HepG2 (cell line): ENCODE results near the gene EIF3J. TPM values are rescaled to one million over a fixed set of nuclear protein-coding genes. Genes with fewer than 3 reads are reported as not detected.

Experiments
- MTF2 ChIP-seq: sonication (generic); formaldehyde crosslinking; IDR thresholded peaks from 2 replicates; pipeline ENCODE4 v1.5.0; 2020; ENCODE audit warnings: missing genetic modification reagents, borderline replicate concordance
- NONO ChIP-seq, 2 experiments: fragments of 450-650 bp in 1 of 2; sonication (generic) in 1 of 2; formaldehyde crosslinking in 1 of 2; IDR thresholded peaks in 1 of 2; conservative IDR thresholded peaks in 1 of 2; 2 replicates each; pipeline versions ENCODE4 v1.6.1 to v1.8.0; 2017 to 2022; ENCODE audit warnings: mild to moderate bottlenecking in 1 of 2, missing genetic modification reagents in 1 of 2, moderate library complexity in 1 of 2
- RNF219 ChIP-seq: sonication (generic); formaldehyde crosslinking; IDR thresholded peaks from 2 replicates; pipeline ENCODE4 v1.5.0; 2020; ENCODE audit warnings: mild to moderate bottlenecking, missing genetic modification reagents
- TFAP4 ChIP-seq: sonication (generic); IDR thresholded peaks from 2 replicates; pipeline ENCODE4 v1.6.1; 2016; ENCODE audit warnings: low read depth, borderline replicate concordance
- TFDP2 ChIP-seq: sonication (generic); formaldehyde crosslinking; IDR thresholded peaks from 2 replicates; pipeline ENCODE4 v1.4.0; 2020; ENCODE audit warnings: missing genetic modification reagents
- ZNF30 ChIP-seq: sonication (generic); formaldehyde crosslinking; IDR thresholded peaks from 2 replicates; pipeline ENCODE4 v1.5.0; 2020; ENCODE audit warnings: mild to moderate bottlenecking, missing genetic modification reagents
- ZNF512B ChIP-seq: sonication (generic); formaldehyde crosslinking; IDR thresholded peaks from 2 replicates; pipeline ENCODE4 v1.5.1; 2020; ENCODE audit warnings: missing genetic modification reagents, mild to moderate bottlenecking, borderline replicate concordance
- ZNF563 ChIP-seq: sonication (generic); formaldehyde crosslinking; IDR thresholded peaks from 2 replicates; pipeline ENCODE4 v1.8.0; 2022; ENCODE audit warnings: mild to moderate bottlenecking, moderate library complexity, missing genetic modification reagents
- ZNF747 ChIP-seq: sonication (generic); formaldehyde crosslinking; IDR thresholded peaks from 2 replicates; pipeline ENCODE4 v1.8.1; 2023; ENCODE audit warnings: missing genetic modification reagents, mild to moderate bottlenecking, borderline replicate concordance
- ZSCAN31 ChIP-seq: sonication (generic); formaldehyde crosslinking; IDR thresholded peaks from 2 replicates; pipeline ENCODE4 v1.5.0; 2020; ENCODE audit warnings: low read depth, mild to moderate bottlenecking, missing genetic modification reagents
- polyA plus RNA-seq, 8 experiments: library from polyadenylated mRNA; depleted of rRNA in 3 of 8; stranded (reverse) in 7 of 8; unstranded in 1 of 8; fragments of >200 nt; fragmentation: Illumina TruSeq in 4 of 8; extraction: Trizol in 4 of 8; gene quantifications; 2 replicates each; pipeline versions ENCODE4 v1.2.1 to v1.2.3, GENCODE V29; 2011 to 2016; ENCODE audit warnings: low read depth in 4 of 8, missing spikeins in 1 of 8, mixed read lengths in 1 of 8; ENCODE audit not compliant: insufficient read depth in 1 of 8
- total RNA-seq, 5 experiments: library from RNA; depleted of rRNA; stranded (reverse); fragments of >200 nt; fragmentation: Illumina TruSeq; extraction: Trizol; gene quantifications; 2 replicates each; pipeline ENCODE4 v1.2.3, GENCODE V29; 2016; ENCODE audit warnings: low read depth in 1 of 5
- TF ChIP-seq, protein P1 (sequence below): sonication (generic); formaldehyde crosslinking; IDR thresholded peaks from 2 replicates; pipeline ENCODE4 v1.5.1; 2020; ENCODE audit warnings: mild to moderate bottlenecking, moderate library complexity, missing genetic modification reagents
- TF ChIP-seq, protein P2 (sequence below): sonication (generic); formaldehyde crosslinking; IDR thresholded peaks from 2 replicates; pipeline ENCODE4 v1.4.0; 2020; ENCODE audit warnings: mild to moderate bottlenecking, missing genetic modification reagents, borderline replicate concordance

Gene EIF3J
- total and polyA plus RNA-seq, 2 of the 13 experiments (the other 11 are each of a cell fraction or from before 2014, with no cell fraction given), result 51.7 to 69.2 TPM

DNA sequence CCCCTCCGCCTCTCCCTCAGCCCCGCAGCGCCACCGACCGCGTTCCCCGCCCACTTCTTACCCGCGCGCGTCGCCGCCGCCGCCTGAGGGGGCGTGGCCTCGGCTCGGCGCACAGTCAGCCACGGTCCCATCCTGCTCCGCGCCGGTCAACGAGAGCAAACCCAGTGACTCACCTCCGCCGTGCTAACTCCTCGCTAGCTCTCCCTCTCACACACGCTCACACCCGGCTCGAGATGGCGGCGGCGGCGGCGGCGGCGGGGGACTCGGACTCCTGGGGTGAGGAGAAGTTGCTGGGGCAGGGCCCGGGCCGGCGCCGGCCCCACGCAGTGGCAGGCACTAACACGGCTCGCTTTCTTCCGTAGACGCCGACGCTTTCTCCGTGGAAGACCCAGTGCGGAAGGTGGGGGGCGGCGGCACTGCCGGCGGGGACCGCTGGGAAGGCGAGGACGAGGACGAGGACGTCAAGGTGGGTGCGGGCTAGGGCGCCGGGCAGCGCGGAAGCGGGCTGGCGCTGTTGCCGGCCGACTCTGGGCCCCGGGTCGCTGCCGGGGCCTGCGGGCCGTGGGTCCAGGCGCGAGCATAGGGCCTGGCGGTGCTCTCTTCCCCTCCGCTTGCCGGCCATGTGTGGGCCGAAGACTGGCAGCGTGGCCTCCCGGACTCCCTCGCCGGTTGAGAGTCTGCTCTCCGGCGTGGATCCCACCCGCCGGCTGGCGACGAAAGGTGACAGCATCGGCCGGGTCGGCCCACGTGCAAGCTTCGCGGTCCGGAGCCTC is at the start of gene EIF3J (continued):
- TF ChIP-seq TFAP4, result peak; percentile 22; the same call in 1 of the 2 replicates
- TF ChIP-seq NONO (IDR thresholded peaks at IDR 0.05), result no peak
- TF ChIP-seq NONO (CRISPR knock-in tag; conservative IDR thresholded peaks at IDR 0.05), result peak; percentile 46
- TF ChIP-seq ZSCAN31 (CRISPR knock-in tag), result peak; percentile 49
- TF ChIP-seq RNF219 (CRISPR knock-in tag), result no peak; the same call in 1 of the 2 replicates
- no peak for TF ChIP-seq ZNF512B (CRISPR knock-in tag)
- peak; percentile 92; the same call in 1 of the 2 replicates for TF ChIP-seq ZNF747 (CRISPR knock-in tag)
- TF ChIP-seq TFDP2 (CRISPR knock-in tag), result peak; percentile 51; the same call in 1 of the 2 replicates
- TF ChIP-seq MTF2 (CRISPR knock-in tag), result no peak
- TF ChIP-seq, protein P1, sequence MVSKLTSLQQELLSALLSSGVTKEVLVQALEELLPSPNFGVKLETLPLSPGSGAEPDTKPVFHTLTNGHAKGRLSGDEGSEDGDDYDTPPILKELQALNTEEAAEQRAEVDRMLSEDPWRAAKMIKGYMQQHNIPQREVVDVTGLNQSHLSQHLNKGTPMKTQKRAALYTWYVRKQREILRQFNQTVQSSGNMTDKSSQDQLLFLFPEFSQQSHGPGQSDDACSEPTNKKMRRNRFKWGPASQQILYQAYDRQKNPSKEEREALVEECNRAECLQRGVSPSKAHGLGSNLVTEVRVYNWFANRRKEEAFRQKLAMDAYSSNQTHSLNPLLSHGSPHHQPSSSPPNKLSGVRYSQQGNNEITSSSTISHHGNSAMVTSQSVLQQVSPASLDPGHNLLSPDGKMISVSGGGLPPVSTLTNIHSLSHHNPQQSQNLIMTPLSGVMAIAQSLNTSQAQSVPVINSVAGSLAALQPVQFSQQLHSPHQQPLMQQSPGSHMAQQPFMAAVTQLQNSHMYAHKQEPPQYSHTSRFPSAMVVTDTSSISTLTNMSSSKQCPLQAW (CRISPR knock-in tag), result no peak
- TF ChIP-seq, protein P2, sequence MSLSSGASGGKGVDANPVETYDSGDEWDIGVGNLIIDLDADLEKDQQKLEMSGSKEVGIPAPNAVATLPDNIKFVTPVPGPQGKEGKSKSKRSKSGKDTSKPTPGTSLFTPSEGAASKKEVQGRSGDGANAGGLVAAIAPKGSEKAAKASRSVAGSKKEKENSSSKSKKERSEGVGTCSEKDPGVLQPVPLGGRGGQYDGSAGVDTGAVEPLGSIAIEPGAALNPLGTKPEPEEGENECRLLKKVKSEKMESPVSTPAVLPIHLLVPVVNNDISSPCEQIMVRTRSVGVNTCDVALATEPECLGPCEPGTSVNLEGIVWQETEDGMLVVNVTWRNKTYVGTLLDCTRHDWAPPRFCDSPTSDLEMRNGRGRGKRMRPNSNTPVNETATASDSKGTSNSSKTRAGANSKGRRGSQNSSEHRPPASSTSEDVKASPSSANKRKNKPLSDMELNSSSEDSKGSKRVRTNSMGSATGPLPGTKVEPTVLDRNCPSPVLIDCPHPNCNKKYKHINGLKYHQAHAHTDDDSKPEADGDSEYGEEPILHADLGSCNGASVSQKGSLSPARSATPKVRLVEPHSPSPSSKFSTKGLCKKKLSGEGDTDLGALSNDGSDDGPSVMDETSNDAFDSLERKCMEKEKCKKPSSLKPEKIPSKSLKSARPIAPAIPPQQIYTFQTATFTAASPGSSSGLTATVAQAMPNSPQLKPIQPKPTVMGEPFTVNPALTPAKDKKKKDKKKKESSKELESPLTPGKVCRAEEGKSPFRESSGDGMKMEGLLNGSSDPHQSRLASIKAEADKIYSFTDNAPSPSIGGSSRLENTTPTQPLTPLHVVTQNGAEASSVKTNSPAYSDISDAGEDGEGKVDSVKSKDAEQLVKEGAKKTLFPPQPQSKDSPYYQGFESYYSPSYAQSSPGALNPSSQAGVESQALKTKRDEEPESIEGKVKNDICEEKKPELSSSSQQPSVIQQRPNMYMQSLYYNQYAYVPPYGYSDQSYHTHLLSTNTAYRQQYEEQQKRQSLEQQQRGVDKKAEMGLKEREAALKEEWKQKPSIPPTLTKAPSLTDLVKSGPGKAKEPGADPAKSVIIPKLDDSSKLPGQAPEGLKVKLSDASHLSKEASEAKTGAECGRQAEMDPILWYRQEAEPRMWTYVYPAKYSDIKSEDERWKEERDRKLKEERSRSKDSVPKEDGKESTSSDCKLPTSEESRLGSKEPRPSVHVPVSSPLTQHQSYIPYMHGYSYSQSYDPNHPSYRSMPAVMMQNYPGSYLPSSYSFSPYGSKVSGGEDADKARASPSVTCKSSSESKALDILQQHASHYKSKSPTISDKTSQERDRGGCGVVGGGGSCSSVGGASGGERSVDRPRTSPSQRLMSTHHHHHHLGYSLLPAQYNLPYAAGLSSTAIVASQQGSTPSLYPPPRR (CRISPR knock-in tag), result no peak
- TF ChIP-seq ZNF563 (CRISPR knock-in tag), result peak; percentile 52; the same call in 1 of the 2 replicates
- TF ChIP-seq ZNF30, result 0 out of 2 replicates have a peak, but pooled peaks have one; percentile 34
